ENCODE data around the gene ZNF516. TPM values are rescaled to one million over a fixed set of nuclear protein-coding genes. Genes with fewer than 3 reads are reported as not detected.

The ZNF516 gene
- total and polyA plus RNA-seq, 2 experiments from 2014 or later: 18.2 to 29.2 TPM

GRCh38 chr18:76338088-76338487 lies 157.0 kb downstream of the ZNF516 start:
- no peak overlapping the region for H3K4me2 ChIP-seq
- H4K20me1 ChIP-seq (ENCODE audit: insufficient read depth, poor library complexity, severe bottlenecking): no peaks in the 10 kb centered on the region
- 94% methylated on average over 9 of the region's 9 CpGs for WGBS (ENCODE audit: low lambda C conversion rate, missing lambda C conversion rate)
- H3K9me3 ChIP-seq (ENCODE audit: low read depth): no peaks in the 10 kb centered on the region
- no peak overlapping the region for H3K4me3 ChIP-seq
- H3K27ac ChIP-seq: no peak overlapping the region
- no peak overlapping the region for H2AFZ ChIP-seq
- no peaks in the 10 kb centered on the region for H3K36me3 ChIP-seq (replicated peaks; ENCODE audit: insufficient read depth, low read depth)
- TF ChIP-seq CTCF (IDR thresholded peaks at IDR 0.05; ENCODE audit: poor library complexity) (no peak), EZH2phosphoT487 (IDR thresholded peaks at IDR 0.05; ENCODE audit: low read depth, severe bottlenecking, unreplicated experiment) (no peak), EZH2 (IDR thresholded peaks at IDR 0.05; ENCODE audit: borderline replicate concordance) (no peak)
- DNase-seq (ENCODE audit: low spot score): no peak
- no peaks in the 10 kb centered on the region for H3K9me2 ChIP-seq (replicated peaks; ENCODE audit: insufficient read depth)
- no peaks in the 10 kb centered on the region for H3K4me1 ChIP-seq (ENCODE audit: insufficient read depth)
- no peaks in the 10 kb centered on the region for H3K79me2 ChIP-seq
- no peaks in the 10 kb centered on the region for H3K27me3 ChIP-seq

- Histone ChIP-seq H3K36me3 (replicated peaks; ENCODE audit: insufficient read depth, low read depth) (no peaks in the 10 kb centered on the region), H3K4me2 (no peak overlapping the region), H3K79me2 (no peaks in the 10 kb centered on the region), H2AFZ (no peak overlapping the region), H3K4me3 (no peak overlapping the region), H3K27me3 (no peaks in the 10 kb centered on the region), H4K20me1 (ENCODE audit: insufficient read depth, poor library complexity, severe bottlenecking) (no peaks in the 10 kb centered on the region), H3K27ac (no peak overlapping the region), H3K9me3 (ENCODE audit: low read depth) (no peaks in the 10 kb centered on the region), H3K9me2 (replicated peaks; ENCODE audit: insufficient read depth) (no peaks in the 10 kb centered on the region), H3K4me1 (ENCODE audit: insufficient read depth) (no peaks in the 10 kb centered on the region)
- no peak for DNase-seq (ENCODE audit: low spot score)
- TF ChIP-seq EZH2 (IDR thresholded peaks at IDR 0.05; ENCODE audit: borderline replicate concordance) (no peak), EZH2phosphoT487 (IDR thresholded peaks at IDR 0.05; ENCODE audit: low read depth, severe bottlenecking, unreplicated experiment) (no peak), CTCF (IDR thresholded peaks at IDR 0.05; ENCODE audit: poor library complexity) (no peak)
- WGBS (ENCODE audit: low lambda C conversion rate, missing lambda C conversion rate): 94% methylated on average over 10 of the region's 10 CpGs
Observed at GRCh38 chr18:76335859-76336640, 159.0 kb downstream of the ZNF516 start.

GRCh38 chr18:76328140-76328539 lies 166.9 kb downstream of the ZNF516 start:
- no peaks in the 10 kb centered on the region for H4K20me1 ChIP-seq (ENCODE audit: insufficient read depth, poor library complexity, severe bottlenecking)
- H3K79me2 ChIP-seq: no peaks in the 10 kb centered on the region
- WGBS (ENCODE audit: low lambda C conversion rate, missing lambda C conversion rate): 87% methylated on average over 4 of the region's 4 CpGs
- H3K9me2 ChIP-seq (replicated peaks; ENCODE audit: insufficient read depth): no peaks in the 10 kb centered on the region
- DNase-seq (ENCODE audit: low spot score): no peak
- no peak overlapping the region for H3K4me2 ChIP-seq
- no peak overlapping the region for H3K27ac ChIP-seq
- H3K36me3 ChIP-seq (replicated peaks; ENCODE audit: insufficient read depth, low read depth): no peaks in the 10 kb centered on the region
- no peaks in the 10 kb centered on the region for H3K27me3 ChIP-seq
- H3K4me3 ChIP-seq: no peak overlapping the region
- H3K9me3 ChIP-seq (ENCODE audit: low read depth): no peaks in the 10 kb centered on the region
- H2AFZ ChIP-seq: no peak overlapping the region
- TF ChIP-seq CTCF (IDR thresholded peaks at IDR 0.05; ENCODE audit: poor library complexity): no peak
- TF ChIP-seq EZH2phosphoT487 (IDR thresholded peaks at IDR 0.05; ENCODE audit: low read depth, severe bottlenecking, unreplicated experiment): no peak
- TF ChIP-seq EZH2 (IDR thresholded peaks at IDR 0.05; ENCODE audit: borderline replicate concordance): no peak
- no peaks in the 10 kb centered on the region for H3K4me1 ChIP-seq (ENCODE audit: insufficient read depth)

All from hepatocyte (in vitro differentiated cells).